ENCODE results near the gene LPIN3. TPM values are rescaled to one million over a fixed set of nuclear protein-coding genes. Genes with fewer than 3 reads are reported as not detected.

Gene LPIN3
- total and polyA plus RNA-seq, 2 of the 8 experiments (the other 6 are each of a cell fraction or from before 2014, with no cell fraction given): 3.7 to 3.9 TPM

DNA sequence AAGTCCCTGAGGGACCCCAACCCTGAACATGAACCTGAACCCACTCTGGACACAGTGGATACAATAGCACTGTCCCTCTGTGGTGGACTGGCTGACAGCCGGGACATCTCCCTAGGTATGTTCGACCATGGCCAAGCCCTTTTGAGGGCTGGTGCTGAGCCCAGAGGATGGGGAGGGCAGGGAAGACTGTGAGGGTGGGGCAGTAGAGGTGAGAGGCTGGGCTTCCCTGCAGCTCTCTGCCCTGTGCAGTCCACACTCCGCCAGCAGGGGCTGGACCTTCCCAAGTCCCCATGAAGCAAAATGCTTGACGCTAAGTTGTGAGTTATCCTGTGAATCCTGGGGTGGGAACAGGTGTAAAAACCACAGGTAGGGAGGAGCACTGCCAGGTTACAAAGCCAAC is 11.5 kb downstream of the LPIN3 start (continued):
- no peak for TF ChIP-seq TAF7 (optimal IDR thresholded peaks at IDR 0.05; ENCODE audit: borderline replicate concordance, low read depth, low read length)
- TF ChIP-seq, protein P1, sequence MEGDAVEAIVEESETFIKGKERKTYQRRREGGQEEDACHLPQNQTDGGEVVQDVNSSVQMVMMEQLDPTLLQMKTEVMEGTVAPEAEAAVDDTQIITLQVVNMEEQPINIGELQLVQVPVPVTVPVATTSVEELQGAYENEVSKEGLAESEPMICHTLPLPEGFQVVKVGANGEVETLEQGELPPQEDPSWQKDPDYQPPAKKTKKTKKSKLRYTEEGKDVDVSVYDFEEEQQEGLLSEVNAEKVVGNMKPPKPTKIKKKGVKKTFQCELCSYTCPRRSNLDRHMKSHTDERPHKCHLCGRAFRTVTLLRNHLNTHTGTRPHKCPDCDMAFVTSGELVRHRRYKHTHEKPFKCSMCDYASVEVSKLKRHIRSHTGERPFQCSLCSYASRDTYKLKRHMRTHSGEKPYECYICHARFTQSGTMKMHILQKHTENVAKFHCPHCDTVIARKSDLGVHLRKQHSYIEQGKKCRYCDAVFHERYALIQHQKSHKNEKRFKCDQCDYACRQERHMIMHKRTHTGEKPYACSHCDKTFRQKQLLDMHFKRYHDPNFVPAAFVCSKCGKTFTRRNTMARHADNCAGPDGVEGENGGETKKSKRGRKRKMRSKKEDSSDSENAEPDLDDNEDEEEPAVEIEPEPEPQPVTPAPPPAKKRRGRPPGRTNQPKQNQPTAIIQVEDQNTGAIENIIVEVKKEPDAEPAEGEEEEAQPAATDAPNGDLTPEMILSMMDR (IDR thresholded peaks at IDR 0.05; ENCODE audit: control extremely low read depth in 1 of 3, insufficient read depth in 1 of 3, low read depth in 1 of 3, low read length in 3 of 3): peak; percentile 36 to 60 (median 53); a peak in 3 of 4 replicates

Measured in H1 (cell line).